HEK293 (cell line): ENCODE data around the gene AMMECR1L.
"Not testable (repeated sequence)": the region's sequence is repeated elsewhere in the genome, so short reads cannot be mapped to it uniquely, and the experiment has no call there.

Experiments used
- CTCF ChIA-PET: fragments of 350-600 bp; formaldehyde crosslinking; extraction: SDS; loops from one replicate; lab custom pipeline; 2021; ENCODE audit warnings: antibody characterized with exemption; lab: Yijun Ruan, JAX
- POLR2A ChIA-PET: fragments of 300-600 bp; formaldehyde crosslinking; extraction: SDS; loops from one replicate; lab custom pipeline; 2020; ENCODE audit warnings: antibody characterized with exemption, inconsistent platforms; lab: Yijun Ruan, JAX
- H3K27ac ChIP-seq: fragments of 200-500 bp; sonication (Bioruptor generic); 2 replicates; pipeline ENCODE4 v1.5.1; 2014; ENCODE audit warnings: low read depth, low read length, control low read depth, inconsistent platforms; ENCODE audit errors: extremely low read depth
- H3K36me3 ChIP-seq, 2 experiments: fragments of 200-500 bp in 1 of 2; sonication (Bioruptor generic) in 1 of 2; 1 replicate in 1 of 2; 2 replicates in 1 of 2; pipeline ENCODE4 v1.5.1; 2014 to 2017; ENCODE audit warnings: inconsistent platforms in 2 of 2, low read length in 2 of 2; ENCODE audit not compliant: control insufficient read depth in 2 of 2, insufficient read depth in 1 of 2
- H3K4me1 ChIP-seq: fragments of 200-500 bp; sonication (Bioruptor generic); 2 replicates; pipeline ENCODE4 v1.5.1; 2014; ENCODE audit warnings: mild to moderate bottlenecking, low read length, inconsistent platforms; ENCODE audit not compliant: control insufficient read depth, insufficient read depth
- H3K4me3 ChIP-seq: 2 replicates; pipeline ENCODE4 v1.5.1; 2011; ENCODE audit warnings: low read depth, mild to moderate bottlenecking, control low read depth, low read length, moderate library complexity
- H3K9me3 ChIP-seq: fragments of 200-500 bp; sonication (Bioruptor generic); 2 replicates; pipeline ENCODE4 v1.5.1; 2014; ENCODE audit warnings: low read depth, low read length, inconsistent platforms; ENCODE audit not compliant: control insufficient read depth, insufficient read depth
- HOXD13 ChIP-seq: sonication (generic); formaldehyde crosslinking; IDR thresholded peaks from 2 replicates; pipeline ENCODE4 v1.8.0; 2022; ENCODE audit warnings: missing genetic modification reagents, borderline replicate concordance
- SP2 ChIP-seq: fragments of 450-650 bp; formaldehyde crosslinking; IDR thresholded peaks from 2 replicates; pipeline ENCODE4 v1.5.1; 2016; ENCODE audit warnings: missing biosample characterization, missing genetic modification characterization
- ZBTB1 ChIP-seq: fragments of 450-650 bp; formaldehyde crosslinking; IDR thresholded peaks from 2 replicates; pipeline ENCODE4 v1.5.1; 2016; ENCODE audit warnings: missing biosample characterization, missing genetic modification characterization
- ZBTB11 ChIP-seq: fragments of 450-650 bp; formaldehyde crosslinking; conservative IDR thresholded peaks from 2 replicates; pipeline ENCODE4 v1.5.1; 2016; ENCODE audit warnings: low read depth, missing biosample characterization, missing genetic modification characterization
- ZBTB17 ChIP-seq: fragments of 450-650 bp; formaldehyde crosslinking; IDR thresholded peaks from 2 replicates; pipeline ENCODE4 v1.5.1; 2016; ENCODE audit warnings: missing biosample characterization, missing genetic modification characterization
- ZBTB20 ChIP-seq: fragments of 450-650 bp; formaldehyde crosslinking; IDR thresholded peaks from 2 replicates; pipeline ENCODE4 v1.5.1; 2016; ENCODE audit warnings: missing biosample characterization, missing genetic modification characterization
- ZBTB48 ChIP-seq: fragments of 450-650 bp; formaldehyde crosslinking; IDR thresholded peaks from 2 replicates; pipeline ENCODE4 v1.5.1; 2016; ENCODE audit warnings: missing biosample characterization, missing genetic modification characterization
- ZBTB8A ChIP-seq: fragments of 450-650 bp; formaldehyde crosslinking; IDR thresholded peaks from 2 replicates; pipeline ENCODE4 v1.5.1; 2016; ENCODE audit warnings: missing biosample characterization, missing genetic modification characterization
- ZFP37 ChIP-seq: fragments of 450-650 bp; formaldehyde crosslinking; IDR thresholded peaks from 2 replicates; pipeline ENCODE4 v1.5.1; 2016; ENCODE audit warnings: missing biosample characterization, missing genetic modification characterization
- ZNF211 ChIP-seq: fragments of 450-650 bp; formaldehyde crosslinking; IDR thresholded peaks from 2 replicates; pipeline ENCODE4 v1.5.1; 2016; ENCODE audit warnings: low read depth, missing biosample characterization, missing genetic modification characterization
- ZNF335 ChIP-seq: fragments of 450-650 bp; formaldehyde crosslinking; conservative IDR thresholded peaks from 2 replicates; pipeline ENCODE4 v1.5.1; 2016; ENCODE audit warnings: missing biosample characterization, missing genetic modification characterization
- ZNF341 ChIP-seq: fragments of 450-650 bp; formaldehyde crosslinking; IDR thresholded peaks from 2 replicates; pipeline ENCODE4; 2016; ENCODE audit warnings: low read depth, missing biosample characterization, missing genetic modification characterization
- ZNF433 ChIP-seq: fragments of 450-650 bp; formaldehyde crosslinking; IDR thresholded peaks from 2 replicates; pipeline ENCODE4 v1.5.1; 2016; ENCODE audit warnings: missing biosample characterization, missing genetic modification characterization, low read depth
- ZNF501 ChIP-seq: fragments of 450-650 bp; formaldehyde crosslinking; IDR thresholded peaks from 2 replicates; pipeline ENCODE4 v1.5.1; 2016; ENCODE audit warnings: missing biosample characterization, missing genetic modification characterization
- ZNF518A ChIP-seq: fragments of 450-650 bp; formaldehyde crosslinking; conservative IDR thresholded peaks from 2 replicates; pipeline ENCODE4 v1.5.1; 2016; ENCODE audit warnings: low read depth, missing biosample characterization, missing genetic modification characterization
- ZNF76 ChIP-seq: fragments of 450-650 bp; formaldehyde crosslinking; IDR thresholded peaks from 2 replicates; pipeline ENCODE4; 2016; ENCODE audit warnings: low read depth, missing biosample characterization, missing genetic modification characterization, borderline replicate concordance
- ZSCAN30 ChIP-seq: fragments of 450-650 bp; IDR thresholded peaks from 2 replicates; pipeline ENCODE4 v1.5.1; 2018; ENCODE audit warnings: missing biosample characterization, mild to moderate bottlenecking, missing genetic modification characterization, moderate library complexity
- ZSCAN5A ChIP-seq: fragments of 450-650 bp; formaldehyde crosslinking; IDR thresholded peaks from 2 replicates; pipeline ENCODE4 v1.5.1; 2016; ENCODE audit warnings: missing biosample characterization, missing genetic modification characterization
- ZXDB ChIP-seq: fragments of 450-650 bp; formaldehyde crosslinking; IDR thresholded peaks from 2 replicates; pipeline ENCODE4 v1.5.1; 2016; ENCODE audit warnings: missing biosample characterization, missing genetic modification characterization

The AMMECR1L gene

GRCh38 chr2:127885780-127886592 lies at the start of gene AMMECR1L:
AMMECR1L (minus strand) TSS chr2:127885956; CDS start chr2:127874234, 11,722 bp downstream.
- Histone ChIP-seq H3K27ac (peak within 1 kb of the TSS; percentile 92), H3K4me3 (peak within 1 kb of the TSS; percentile 56), H3K36me3 (peaks cover 15 to 31% of the 10 kb centered on the region in 2 experiments)
- not testable (repeated sequence) for H3K4me1 ChIP-seq, H3K9me3 ChIP-seq
- POLR2A ChIA-PET: interaction anchor here (0.7 to 1.7 kb wide), 2 partner anchors 28 to 205 kb away, joined by 3 to 7 read pairs; partner anchors contain the start of genes POLR2D and UGGT1
- CTCF ChIA-PET: interaction anchor here (0.7 kb wide), 1 partner anchor 27 kb away, joined by 4 read pairs; the partner anchor contains the start of gene POLR2D
- 0 out of 2 replicates have a peak, but pooled peaks have one; percentile 10 for TF ChIP-seq HOXD13
- TF ChIP-seq ZBTB20 (tag by site-specific recombination): peak; percentile 37; the same call in 1 of the 2 replicates
- TF ChIP-seq ZNF501 (tag by site-specific recombination): 0 out of 2 replicates have a peak, but pooled peaks have one; percentile 51
- TF ChIP-seq ZSCAN30 (tag by site-specific recombination): 0 out of 2 replicates have a peak, but pooled peaks have one; percentile 40
- TF ChIP-seq ZBTB8A (tag by site-specific recombination): peak; percentile 15; the same call in 1 of the 2 replicates
- TF ChIP-seq ZNF335 (tag by site-specific recombination): peak; percentile 66
- 0 out of 2 replicates have a peak, but pooled peaks have one; percentile 28 for TF ChIP-seq ZFP37 (tag by site-specific recombination)
- peak; percentile 91 for TF ChIP-seq ZBTB48 (tag by site-specific recombination)
- TF ChIP-seq ZNF341 (tag by site-specific recombination): peak; percentile 56; the same call in 1 of the 2 replicates
- peak; percentile 94 for TF ChIP-seq ZNF76 (tag by site-specific recombination)
- peak; percentile 30 for TF ChIP-seq SP2 (tag by site-specific recombination)
- TF ChIP-seq ZBTB17 (tag by site-specific recombination): peak; percentile 79
- TF ChIP-seq ZBTB11 (tag by site-specific recombination): peak; percentile 40; the same call in 1 of the 2 replicates
- peak; percentile 47; the same call in 1 of the 2 replicates for TF ChIP-seq ZXDB (tag by site-specific recombination)

- ChIA-PET CTCF (no interaction called here), POLR2A (no interaction called here)
- H3K27ac ChIP-seq: no peak overlapping the region
- TF ChIP-seq ZNF433 (tag by site-specific recombination) (no peak), ZBTB1 (tag by site-specific recombination) (no peak), ZNF211 (tag by site-specific recombination) (no peak), ZSCAN5A (tag by site-specific recombination) (no peak), ZNF335 (tag by site-specific recombination) (no peak), ZNF518A (tag by site-specific recombination) (peak; percentile 41; the same call in 1 of the 2 replicates), ZBTB11 (tag by site-specific recombination) (0 out of 2 replicates have a peak, but pooled peaks have one; percentile 24)
Observed at GRCh38 chr2:127935337-127935736, 49.6 kb upstream of the AMMECR1L start.

More at GRCh38 chr2:127935337-127935736, 49.6 kb upstream of the AMMECR1L start:
- Histone ChIP-seq H3K4me3 (no peak overlapping the region), H3K9me3 (no peaks in the 10 kb centered on the region), H3K36me3 (peaks cover 0 to under 1% of the 10 kb centered on the region in 2 experiments; a peak in 1 of 3 replicates), H3K4me1 (no peaks in the 10 kb centered on the region)
